Breast epithelium (tissue), 4 donors: ENCODE results near the gene PCSK5. TPM values are rescaled to one million over a fixed set of nuclear protein-coding genes. Genes with fewer than 3 reads are reported as not detected.
A peak's percentile ranks its signal among the peaks of the same experiment; 100 is the strongest.
"Not testable (repeated sequence)": the region's sequence is repeated elsewhere in the genome, so short reads cannot be mapped to it uniquely, and the experiment has no call there.

Experiments
- DNase-seq, 2 donors: peaks; one replicate each; pipeline ENCODE4 v3.0.0-alpha.2; 2019; ENCODE audit warnings: low spot score in 2 of 2
- H3K27ac ChIP-seq, 2 donors: fragments of 200-600 bp; sonication (generic) in 1 of 2; one replicate each; pipeline ENCODE4 v1.5.1; 2016 to 2019; ENCODE audit warnings: mild to moderate bottlenecking in 1 of 2
- H3K27me3 ChIP-seq, 2 donors: fragments of 200-600 bp; sonication (generic) in 1 of 2; one replicate each; pipeline versions ENCODE4 v1.5.1 to v1.6.0; 2017 to 2019; ENCODE audit warnings: control low read depth in 1 of 2, mild to moderate bottlenecking in 1 of 2
- H3K36me3 ChIP-seq: fragments of 200-600 bp; one replicate; pipeline ENCODE4 v1.5.1; 2019
- H3K4me1 ChIP-seq, 2 donors: fragments of 200-600 bp; sonication (generic); one replicate each; pipeline ENCODE4 v1.5.1; 2016 to 2019; ENCODE audit warnings: control low read depth in 1 of 2
- H3K4me3 ChIP-seq, 3 donors: fragments of 200-600 bp; sonication (generic); 1 replicate in 2 of 3; 2 replicates in 1 of 3; pipeline ENCODE4 v1.5.1; 2016 to 2019; ENCODE audit warnings: mild to moderate bottlenecking in 3 of 3, moderate library complexity in 2 of 3
- H3K9me3 ChIP-seq, 2 donors: fragments of 200-600 bp; sonication (generic) in 1 of 2; one replicate each; pipeline ENCODE4 v1.5.1; 2016 to 2019; ENCODE audit warnings: control low read depth in 1 of 2
- CTCF ChIP-seq, 3 donors: fragments of 450-650 bp; IDR thresholded peaks; one replicate each; pipeline ENCODE4 v1.5.1; 2016 to 2017; ENCODE audit warnings: antibody characterized with exemption in 3 of 3, mild to moderate bottlenecking in 3 of 3, moderate library complexity in 3 of 3
- POLR2A ChIP-seq: fragments of 450-650 bp; IDR thresholded peaks from one replicate; pipeline ENCODE4 v1.6.1; 2016; ENCODE audit warnings: antibody characterized with exemption, mild to moderate bottlenecking, moderate library complexity
- POLR2AphosphoS5 ChIP-seq, 3 donors: sonication (generic); formaldehyde crosslinking; IDR thresholded peaks; one replicate each; pipeline ENCODE4 v1.6.1; 2017; ENCODE audit warnings: antibody characterized with exemption in 3 of 3
- intact Hi-C: fragments of 100-400 bp; cut with DNase I; formaldehyde crosslinking; loops from one replicate; pipeline ENCODE4 v1.15.1; 2023; ENCODE audit warnings: low total_unique reads
- total RNA-seq, 3 donors: library from RNA; depleted of rRNA; stranded (reverse); fragments of >200 nt; gene quantifications; one replicate each; pipeline ENCODE4 v1.1.0, GENCODE V29; 2016

The PCSK5 gene
- total RNA-seq, 3 donors from 2014 or later: 12.7 to 21.0 (median 19.0) TPM

GRCh38 chr9:75958226-75958625, 67.8 kb downstream of the PCSK5 start:
- Histone ChIP-seq H3K27me3 (no peaks in the 10 kb centered on the region), H3K27ac (no peak overlapping the region), H3K4me1 (no peaks in the 10 kb centered on the region), H3K36me3 (no peaks in the 10 kb centered on the region), H3K9me3 (no peaks in the 10 kb centered on the region), H3K4me3 (no peak overlapping the region)
- intact Hi-C loops: no loop called here
- no peak for TF ChIP-seq CTCF (IDR thresholded peaks at IDR 0.05)
- DNase-seq: no peak

GRCh38 chr9:75960551-75960950, 70.1 kb downstream of the PCSK5 start:
- Histone ChIP-seq H3K9me3 (no peaks in the 10 kb centered on the region), H3K36me3 (no peaks in the 10 kb centered on the region), H3K4me3 (no peak overlapping the region), H3K27me3 (no peaks in the 10 kb centered on the region), H3K4me1 (no peaks in the 10 kb centered on the region), H3K27ac (no peak overlapping the region)
- intact Hi-C loops: no loop called here
- TF ChIP-seq POLR2A (no peak), POLR2AphosphoS5 (IDR thresholded peaks at IDR 0.05) (no peak), CTCF (IDR thresholded peaks at IDR 0.05) (no peak)
- DNase-seq: no peak

- peak in 1 of 2 donors; percentile 50 for DNase-seq
- no peak overlapping the region for H3K27ac ChIP-seq
- TF ChIP-seq POLR2A: no peak
- TF ChIP-seq CTCF (IDR thresholded peaks at IDR 0.05): no peak
- no peak for TF ChIP-seq POLR2AphosphoS5 (IDR thresholded peaks at IDR 0.05)
Measured at GRCh38 chr9:75962013-75962661, 71.7 kb downstream of the PCSK5 start.

GRCh38 chr9:75962662-75963036, 72.2 kb downstream of the PCSK5 start:
- TF ChIP-seq CTCF (IDR thresholded peaks at IDR 0.05): no peak
- no peak for TF ChIP-seq POLR2AphosphoS5 (IDR thresholded peaks at IDR 0.05)
- no peak for TF ChIP-seq POLR2A
- no peak overlapping the region for H3K4me3 ChIP-seq
- no peak overlapping the region for H3K27ac ChIP-seq
- no peaks in the 10 kb centered on the region for H3K4me1 ChIP-seq
- H3K36me3 ChIP-seq: no peaks in the 10 kb centered on the region
- no peaks in the 10 kb centered on the region for H3K27me3 ChIP-seq
- intact Hi-C loops: no loop called here
- no peaks in the 10 kb centered on the region for H3K9me3 ChIP-seq
- no peak for DNase-seq

More at GRCh38 chr9:75962013-75962661, 71.7 kb downstream of the PCSK5 start:
- H3K4me1 ChIP-seq: no peaks in the 10 kb centered on the region
- no peaks in the 10 kb centered on the region for H3K27me3 ChIP-seq
- H3K4me3 ChIP-seq: no peak overlapping the region
- H3K9me3 ChIP-seq: no peaks in the 10 kb centered on the region
- intact Hi-C loops: no loop called here
- no peaks in the 10 kb centered on the region for H3K36me3 ChIP-seq

GRCh38 chr9:75963321-75963720, 72.8 kb downstream of the PCSK5 start:
- H3K4me1 ChIP-seq, DNase-seq, H3K36me3 ChIP-seq, H3K4me3 ChIP-seq, H3K9me3 ChIP-seq, intact Hi-C loops, H3K27me3 ChIP-seq, H3K27ac ChIP-seq: not testable (repeated sequence)

- H3K9me3 ChIP-seq: no peaks in the 10 kb centered on the region
- intact Hi-C loops: no loop called here
- no peak for DNase-seq
Measured at GRCh38 chr9:75964427-75964826, 74.0 kb downstream of the PCSK5 start.

More at GRCh38 chr9:75964427-75964826, 74.0 kb downstream of the PCSK5 start:
- H3K4me3 ChIP-seq: no peak overlapping the region
- H3K27me3 ChIP-seq: no peaks in the 10 kb centered on the region
- TF ChIP-seq POLR2A: no peak
- no peak for TF ChIP-seq CTCF (IDR thresholded peaks at IDR 0.05)
- no peak for TF ChIP-seq POLR2AphosphoS5 (IDR thresholded peaks at IDR 0.05)
- H3K4me1 ChIP-seq: no peaks in the 10 kb centered on the region
- no peak overlapping the region for H3K27ac ChIP-seq
- H3K36me3 ChIP-seq: no peaks in the 10 kb centered on the region
